Aorta (tissue), 5 donors: ENCODE data around the gene DNAH7. TPM values are rescaled to one million over a fixed set of nuclear protein-coding genes. Genes with fewer than 3 reads are reported as not detected.

ENCODE experiments used
- ATAC-seq: fragments of 200-7000 bp; cut with Tn5 transposase; one replicate; pipeline ENCODE4 v1.9.1; 2022; ENCODE audit warnings: moderate library complexity; ENCODE audit not compliant: low FRiP score
- DNase-seq, 2 donors: peaks; one replicate each; pipeline ENCODE4 v3.0.0-alpha.2; 2020
- H3K27ac ChIP-seq, 2 donors: one replicate each; pipeline ENCODE4 v1.5.1; 2013; ENCODE audit warnings: low read length in 2 of 2, mild to moderate bottlenecking in 2 of 2, moderate library complexity in 2 of 2, control low read depth in 1 of 2, inconsistent platforms in 1 of 2, low read depth in 1 of 2
- H3K27me3 ChIP-seq, 2 donors: one replicate each; pipeline ENCODE4 v1.6.1; 2013; ENCODE audit warnings: control low read depth in 1 of 2, low read length in 1 of 2, mild to moderate bottlenecking in 1 of 2, moderate library complexity in 1 of 2; ENCODE audit not compliant: insufficient read depth in 2 of 2, control insufficient read depth in 1 of 2
- H3K36me3 ChIP-seq, 2 donors: one replicate each; pipeline ENCODE4 v1.6.1; 2013; ENCODE audit warnings: control low read depth in 1 of 2, low read length in 1 of 2, mild to moderate bottlenecking in 1 of 2; ENCODE audit not compliant: insufficient read depth in 2 of 2, control insufficient read depth in 1 of 2
- H3K4me1 ChIP-seq, 2 donors: one replicate each; pipeline ENCODE4 v1.6.1; 2013; ENCODE audit warnings: low read length in 2 of 2, control low read depth in 1 of 2, mild to moderate bottlenecking in 1 of 2, moderate library complexity in 1 of 2; ENCODE audit not compliant: insufficient read depth in 2 of 2, control insufficient read depth in 1 of 2
- H3K4me3 ChIP-seq, 2 donors: one replicate each; pipeline ENCODE4 v1.5.1; 2013; ENCODE audit warnings: low read length in 2 of 2, control low read depth in 1 of 2, mild to moderate bottlenecking in 1 of 2
- H3K9me3 ChIP-seq: one replicate; pipeline ENCODE4 v1.6.1; 2013; ENCODE audit warnings: mild to moderate bottlenecking, low read length; ENCODE audit not compliant: control insufficient read depth
- WGBS, 2 donors: extraction: QIAGEN DNeasy Blood & Tissue Kit; methylation state at CpG; one replicate each; pipeline ENCODE4 v1.1.7; 2013; 5-methylcytosine and 5-hydroxymethylcytosine counted together
- intact Hi-C, 2 donors: fragments of 100-400 bp; cut with DNase I; formaldehyde crosslinking; loops; one replicate each; pipeline versions ENCODE4 v1.14.2 to v1.15.0; 2022
- polyA plus RNA-seq, 2 donors: library from polyadenylated mRNA; stranded (reverse); fragments of 200-250 nt; gene quantifications; one replicate each; pipeline ENCODE4 v1.2.3, GENCODE V29; 2013
- total RNA-seq, 2 donors: library from RNA; stranded (reverse); fragmentation: NEBNext Ultra II Directional; extraction: Animal tissue kit (Norgen Biotek cat#: 25700); gene quantifications; one replicate each; pipeline ENCODE4 v1.2.1, GENCODE V29; 2021
- donor health status: healthy with polysubstance abuse.
- donor health status: Bipolar disorder and iron deficiency.
- donor health status: DM: no; HTN: no; CAD: no.
- donor health status: DM: no; HTN: no; CAD: no.
- donor health status: DM: yes; HTN: yes; CAD: no.

Gene DNAH7
- total and polyA plus RNA-seq, 4 donors, result 0.71 to 2.7 (median 1.5) TPM

GRCh38 chr2:195879153-195879552, 189.5 kb downstream of the DNAH7 start:
- intact Hi-C loops, result no loop called here
- Histone ChIP-seq H3K27me3 (no peaks in the 10 kb centered on the region), H3K4me1 (no peaks in the 10 kb centered on the region), H3K4me3 (no peak overlapping the region), H3K9me3 (no peaks in the 10 kb centered on the region), H3K36me3 (no peaks in the 10 kb centered on the region), H3K27ac (no peak overlapping the region)
- WGBS, 2 donors, result 86% methylated on average over 4 of the region's 4 CpGs
- DNase-seq (no peak), ATAC-seq (no peak)

GRCh38 chr2:195871326-195871725, 197.3 kb downstream of the DNAH7 start:
- DNase-seq, result no peak
- no peaks in the 10 kb centered on the region for H3K36me3 ChIP-seq
- H3K4me1 ChIP-seq, result no peaks in the 10 kb centered on the region
- no peak overlapping the region for H3K27ac ChIP-seq
- no peaks in the 10 kb centered on the region for H3K9me3 ChIP-seq
- no peaks in the 10 kb centered on the region for H3K27me3 ChIP-seq
- no peak for ATAC-seq
- WGBS, 2 donors, result 63 to 82% methylated on average over 4 of the region's 4 CpGs
- intact Hi-C loops, result no loop called here
- no peak overlapping the region for H3K4me3 ChIP-seq

DNA sequence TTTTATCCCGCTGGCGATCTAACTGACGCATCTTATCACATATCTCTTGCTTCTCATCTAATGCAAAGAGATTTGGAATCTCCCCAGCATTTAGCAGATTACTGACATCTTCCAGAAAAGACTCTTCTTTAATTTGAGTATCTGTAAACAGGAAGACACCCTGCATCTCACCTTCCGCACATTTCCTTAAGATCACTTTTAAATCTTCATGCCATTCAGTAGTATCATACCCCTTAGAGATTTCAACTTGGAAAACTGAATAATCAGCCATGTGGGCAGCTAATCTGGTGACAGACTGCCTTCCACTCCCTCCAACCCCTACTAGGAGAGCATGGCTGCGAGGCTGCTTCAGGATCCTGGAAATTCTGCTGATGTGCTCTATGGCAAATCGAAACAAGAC, 204.3 kb downstream of the DNAH7 start:
- Histone ChIP-seq H3K36me3 (no peaks in the 10 kb centered on the region), H3K4me3 (no peak overlapping the region), H3K27ac (no peak overlapping the region), H3K4me1 (no peaks in the 10 kb centered on the region), H3K27me3 (no peaks in the 10 kb centered on the region), H3K9me3 (no peaks in the 10 kb centered on the region)
- ATAC-seq (no peak), DNase-seq (no peak)
- WGBS, 2 donors, result 88 to 92% methylated on average over 6 of the region's 6 CpGs
- intact Hi-C loops, result no loop called here

GRCh38 chr2:195863564-195863963, 205.1 kb downstream of the DNAH7 start:
- 50 to 55% methylated on average over 4 of the region's 4 CpGs for WGBS, 2 donors
- ATAC-seq (no peak), DNase-seq (no peak)
- intact Hi-C loops, result no loop called here
- Histone ChIP-seq H3K36me3 (no peaks in the 10 kb centered on the region), H3K4me3 (no peak overlapping the region), H3K27ac (no peak overlapping the region), H3K27me3 (no peaks in the 10 kb centered on the region), H3K4me1 (no peaks in the 10 kb centered on the region), H3K9me3 (no peaks in the 10 kb centered on the region)

GRCh38 chr2:195863121-195863520, 205.5 kb downstream of the DNAH7 start:
- no peak overlapping the region for H3K27ac ChIP-seq
- ATAC-seq (no peak), DNase-seq (no peak)
- no peak overlapping the region for H3K4me3 ChIP-seq
- WGBS, 2 donors, result 75 to 82% methylated on average over 3 of the region's 3 CpGs
- no peaks in the 10 kb centered on the region for H3K27me3 ChIP-seq
- H3K4me1 ChIP-seq, result no peaks in the 10 kb centered on the region
- intact Hi-C loops, result no loop called here
- H3K36me3 ChIP-seq, result no peaks in the 10 kb centered on the region
- H3K9me3 ChIP-seq, result no peaks in the 10 kb centered on the region

DNA sequence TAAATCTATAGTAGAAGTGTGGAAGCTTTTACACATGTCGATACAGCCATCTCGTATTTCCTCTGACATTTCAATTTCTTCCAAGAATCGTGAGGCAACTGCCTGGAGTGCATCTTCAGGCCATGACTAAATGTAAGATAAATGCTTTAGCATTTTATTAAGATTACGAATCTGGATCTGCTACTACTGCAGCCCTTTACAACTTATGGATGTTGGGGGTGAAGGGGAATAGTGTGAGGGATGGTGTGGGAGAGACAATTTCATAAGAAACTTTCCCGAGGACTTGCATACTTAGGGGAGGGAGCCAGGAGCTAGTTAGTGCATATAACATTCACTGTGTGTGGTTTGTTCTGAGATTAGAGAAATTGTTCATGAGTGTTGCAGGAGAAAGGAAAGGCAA, 206.8 kb downstream of the DNAH7 start:
- intact Hi-C loops, result no loop called here
- Histone ChIP-seq H3K36me3 (no peaks in the 10 kb centered on the region), H3K27me3 (no peaks in the 10 kb centered on the region), H3K9me3 (no peaks in the 10 kb centered on the region), H3K27ac (no peak overlapping the region), H3K4me1 (no peaks in the 10 kb centered on the region), H3K4me3 (no peak overlapping the region)
- ATAC-seq (no peak), DNase-seq (no peak)
- WGBS, 2 donors, result 83 to 87% methylated on average over 5 of the region's 5 CpGs

GRCh38 chr2:195859513-195859912, 209.1 kb downstream of the DNAH7 start:
- WGBS, 2 donors, result 84 to 88% methylated on average over 2 of the region's 2 CpGs
- H3K4me1 ChIP-seq, result no peaks in the 10 kb centered on the region
- DNase-seq (no peak), ATAC-seq (no peak)
- H3K9me3 ChIP-seq, result no peaks in the 10 kb centered on the region
- H3K27me3 ChIP-seq, result no peaks in the 10 kb centered on the region
- intact Hi-C loops, result no loop called here
- no peaks in the 10 kb centered on the region for H3K36me3 ChIP-seq
- H3K27ac ChIP-seq, result no peak overlapping the region
- no peak overlapping the region for H3K4me3 ChIP-seq

DNA sequence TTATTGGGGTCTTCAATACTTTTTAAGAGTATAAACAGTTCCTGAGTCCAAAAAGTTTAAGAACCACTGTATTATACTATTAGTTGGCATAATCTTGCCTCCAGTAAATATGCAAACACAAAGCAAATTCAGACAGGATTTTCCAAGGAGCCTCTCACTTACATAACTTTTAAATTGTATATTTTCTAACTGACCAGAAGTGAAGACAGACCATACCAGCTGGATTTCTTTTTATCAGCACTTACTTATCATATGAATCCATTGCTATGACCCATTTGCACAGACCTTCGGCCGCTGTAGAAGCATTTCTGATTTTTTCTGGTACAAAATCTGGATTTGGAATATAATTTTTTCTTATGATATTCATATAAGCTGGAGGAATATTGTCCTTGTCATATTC, 211.5 kb downstream of the DNAH7 start:
- WGBS, 2 donors, result 89 to 95% methylated on average over 2 of the region's 2 CpGs
- Histone ChIP-seq H3K4me3 (no peak overlapping the region), H3K36me3 (no peaks in the 10 kb centered on the region), H3K27ac (no peak overlapping the region), H3K4me1 (no peaks in the 10 kb centered on the region), H3K27me3 (no peaks in the 10 kb centered on the region), H3K9me3 (no peaks in the 10 kb centered on the region)
- no peak for DNase-seq
- ATAC-seq, result no peak
- intact Hi-C loops, result no loop called here

- DNase-seq, result no peak
- intact Hi-C loops, result no loop called here
- no peaks in the 10 kb centered on the region for H3K4me1 ChIP-seq
- H3K27me3 ChIP-seq, result no peaks in the 10 kb centered on the region
- no peak overlapping the region for H3K27ac ChIP-seq
- 71 to 77% methylated on average over 3 of the region's 3 CpGs for WGBS, 2 donors
- ATAC-seq, result no peak
- no peak overlapping the region for H3K4me3 ChIP-seq
- H3K9me3 ChIP-seq, result no peaks in the 10 kb centered on the region
- H3K36me3 ChIP-seq, result no peaks in the 10 kb centered on the region
Measured at GRCh38 chr2:195850764-195851163, 217.9 kb downstream of the DNAH7 start.
